GM19035 (cell line): Measurements from ENCODE around the gene KIF1A.

Source experiments
- ATAC-seq: cut with Tn5 transposase; IDR thresholded peaks from one replicate; pipeline ENCODE4 v1.9.1; 2021; ENCODE audit not compliant: unreplicated experiment

Gene KIF1A

GRCh38 chr2:240720686-240721595, 99.1 kb downstream of the KIF1A start:
- ATAC-seq, result no peak

GRCh38 chr2:240719676-240720545, 100.1 kb downstream of the KIF1A start:
- ATAC-seq, result no peak

DNA sequence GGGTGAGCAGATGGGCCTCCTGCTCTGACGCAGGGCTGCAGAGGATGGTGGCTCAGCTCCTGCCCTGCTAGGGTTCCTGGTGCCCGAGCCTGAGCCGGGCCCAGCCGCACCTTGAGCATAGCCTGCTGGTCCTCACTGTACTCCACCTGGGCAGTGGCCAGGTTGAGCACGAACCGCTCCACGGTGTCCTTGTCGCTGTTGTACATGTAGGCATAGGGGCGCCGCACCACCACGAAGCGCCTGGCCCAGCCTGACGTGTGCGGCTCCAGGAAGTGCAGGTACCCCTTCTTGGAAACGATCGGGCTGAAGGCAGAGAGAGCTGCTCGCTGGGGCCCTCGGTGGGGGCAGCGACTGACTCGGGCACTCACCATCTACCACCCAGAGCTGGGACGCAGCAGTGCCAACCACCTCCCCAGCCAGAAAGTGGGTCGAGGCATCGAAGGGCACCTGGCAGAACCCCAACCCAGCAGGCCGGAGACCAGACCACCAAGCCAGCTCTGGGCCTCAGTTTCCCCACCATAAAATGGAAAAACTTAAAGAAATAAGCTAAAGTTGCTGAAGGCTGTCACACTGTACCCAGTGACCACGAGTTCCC, 101.0 kb downstream of the KIF1A start:
- ATAC-seq, result no peak

GRCh38 chr2:240717681-240718581, 102.1 kb downstream of the KIF1A start:
- ATAC-seq, result no peak

GRCh38 chr2:240717181-240717641, 102.8 kb downstream of the KIF1A start:
- ATAC-seq, result no peak

GRCh38 chr2:240716130-240716798, 103.8 kb downstream of the KIF1A start:
- no peak for ATAC-seq

- no peak for ATAC-seq
Observed at GRCh38 chr2:240714747-240715725, 105.0 kb downstream of the KIF1A start.

DNA sequence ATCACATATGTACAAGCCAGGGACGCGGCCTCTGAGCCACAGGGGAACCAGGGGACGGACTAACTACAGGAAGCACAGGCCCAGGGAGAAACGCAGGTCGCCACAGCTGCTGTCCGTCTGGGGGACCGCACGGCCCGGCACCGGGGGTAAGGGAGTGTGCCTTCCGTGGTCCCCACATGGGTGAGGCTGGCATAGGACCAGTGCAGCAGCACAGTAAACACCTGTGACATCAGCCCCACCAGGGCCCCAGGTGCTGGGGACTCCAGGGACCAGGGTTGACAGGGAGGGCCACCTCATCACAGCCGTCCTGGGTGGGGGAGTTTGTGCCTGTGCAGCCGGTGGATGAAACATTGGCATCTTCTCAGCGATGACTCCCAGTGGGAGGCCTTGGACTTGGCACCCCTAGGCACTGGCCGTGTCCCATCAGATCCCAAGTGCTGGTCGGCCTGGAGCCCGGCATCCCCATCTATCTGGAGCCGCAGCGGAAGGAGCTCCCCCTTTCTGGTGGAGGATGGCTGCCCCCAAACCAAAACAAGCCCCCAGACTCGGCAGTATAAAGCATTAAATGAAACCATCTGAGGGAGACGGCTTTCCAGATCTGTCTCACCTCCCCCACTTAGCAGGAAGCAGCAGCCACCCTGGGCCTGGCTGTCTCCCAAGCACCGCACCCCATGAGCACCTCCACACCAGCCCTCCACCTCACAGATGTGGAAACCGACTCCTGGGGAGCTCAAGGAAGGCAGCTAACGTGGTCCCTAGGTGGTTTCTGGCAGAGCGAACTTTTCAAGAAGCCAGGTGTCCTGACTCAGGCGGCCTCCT, 105.9 kb downstream of the KIF1A start:
- no peak for ATAC-seq

DNA sequence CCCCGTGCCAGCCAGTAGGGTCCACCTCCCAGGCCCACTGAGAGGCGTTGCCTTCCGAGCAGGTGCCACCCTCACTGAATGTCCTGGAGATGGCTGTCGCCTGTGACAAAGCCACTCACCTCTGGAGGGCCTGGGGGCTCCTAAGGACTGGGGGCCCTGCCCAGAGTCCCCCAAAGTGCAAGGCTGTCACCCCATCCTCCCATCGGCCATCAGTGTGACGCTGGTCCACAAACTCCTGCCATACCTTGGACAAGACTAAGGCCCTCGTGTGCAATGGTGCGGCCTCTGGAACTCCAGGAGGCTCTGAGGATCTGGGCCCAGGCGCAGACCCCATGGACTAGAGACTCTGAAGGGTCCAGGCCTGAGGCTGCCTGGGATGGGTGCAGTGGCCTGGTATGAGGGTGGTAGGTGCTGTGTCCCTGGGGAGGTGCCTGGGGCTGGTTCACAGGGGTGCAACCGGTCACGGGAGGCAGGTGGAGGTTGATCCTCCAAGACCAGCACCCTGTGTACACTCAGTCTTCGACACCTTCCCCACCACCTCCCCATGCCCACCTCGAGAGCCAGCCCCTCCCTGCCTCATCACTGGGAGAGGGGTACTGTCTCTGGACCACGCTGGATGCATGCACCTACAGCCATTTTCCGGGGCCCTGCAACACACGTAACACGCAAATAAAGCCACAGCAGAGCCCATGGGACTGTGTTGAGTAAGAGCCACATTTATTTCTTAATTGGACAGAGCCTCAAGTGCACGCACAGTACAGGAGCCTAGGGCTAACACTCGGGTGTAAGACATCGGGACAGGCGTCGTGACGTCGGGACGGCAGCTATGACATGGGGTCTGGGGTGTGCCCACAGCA, 106.7 kb downstream of the KIF1A start:
- no peak for ATAC-seq

GRCh38 chr2:240712121-240712520, 107.9 kb downstream of the KIF1A start:
- no peak for ATAC-seq

DNA sequence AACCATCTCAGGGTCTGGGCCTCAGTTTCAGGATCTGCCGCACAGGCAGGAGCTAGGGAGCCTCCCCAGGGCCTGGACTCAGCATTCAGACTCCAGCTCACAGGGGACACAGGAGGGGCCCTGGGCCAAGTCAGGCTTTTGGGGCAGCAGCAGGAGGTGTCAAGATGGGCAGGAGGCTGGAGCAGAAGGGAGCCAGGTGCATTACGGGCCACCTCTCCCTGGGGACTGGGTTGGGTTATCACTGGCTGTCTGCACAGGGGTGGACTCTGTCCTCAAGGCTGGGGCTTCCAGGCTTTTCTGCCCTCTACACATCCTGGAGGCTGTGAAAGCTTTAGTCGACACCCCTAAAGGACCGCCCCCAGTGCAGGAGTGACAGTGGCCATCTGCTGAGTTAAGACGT, 108.3 kb downstream of the KIF1A start:
- no peak for ATAC-seq

DNA sequence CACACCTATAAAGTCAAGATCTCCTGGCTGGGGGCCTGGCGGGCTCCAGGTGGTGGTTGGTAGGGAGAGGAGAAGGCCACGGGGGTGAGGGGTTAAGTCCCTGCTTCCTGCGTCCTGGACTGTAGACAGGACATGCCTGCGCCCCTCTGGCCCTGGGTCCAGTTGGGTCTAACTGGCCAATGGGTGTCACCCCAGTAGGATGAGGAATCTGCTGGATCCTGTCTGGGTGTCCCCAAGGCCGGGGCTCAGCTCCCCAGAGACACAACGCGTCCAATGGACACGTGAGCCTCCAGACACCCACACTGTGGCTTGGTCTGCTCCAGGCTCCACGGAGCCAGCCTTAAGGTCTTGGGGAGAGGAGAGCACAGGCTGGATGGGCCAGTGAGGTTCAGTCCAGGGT, 108.7 kb downstream of the KIF1A start:
- ATAC-seq, result no peak

- ATAC-seq, result no peak
Observed at GRCh38 chr2:240708457-240708856, 111.6 kb downstream of the KIF1A start.

DNA sequence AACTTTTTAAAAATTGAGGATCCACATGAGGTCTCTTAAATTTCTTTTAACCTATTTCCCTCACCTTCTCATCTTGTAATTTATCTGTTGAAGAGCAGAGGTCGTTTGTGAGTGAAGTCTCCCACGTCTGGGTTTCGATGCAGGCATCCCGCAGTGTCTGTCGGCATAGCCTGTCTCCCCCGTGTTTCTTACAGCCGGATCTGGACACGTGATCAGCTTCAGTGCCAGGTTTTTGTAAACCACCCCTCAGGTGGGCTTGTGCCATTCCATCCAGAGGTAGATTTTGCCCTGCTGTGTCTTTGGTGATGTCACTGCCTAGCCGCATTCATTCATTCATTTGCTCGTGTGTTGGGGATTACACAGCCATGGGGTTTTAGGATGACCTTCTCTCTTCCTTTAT, 112.2 kb downstream of the KIF1A start:
- ATAC-seq, result no peak

DNA sequence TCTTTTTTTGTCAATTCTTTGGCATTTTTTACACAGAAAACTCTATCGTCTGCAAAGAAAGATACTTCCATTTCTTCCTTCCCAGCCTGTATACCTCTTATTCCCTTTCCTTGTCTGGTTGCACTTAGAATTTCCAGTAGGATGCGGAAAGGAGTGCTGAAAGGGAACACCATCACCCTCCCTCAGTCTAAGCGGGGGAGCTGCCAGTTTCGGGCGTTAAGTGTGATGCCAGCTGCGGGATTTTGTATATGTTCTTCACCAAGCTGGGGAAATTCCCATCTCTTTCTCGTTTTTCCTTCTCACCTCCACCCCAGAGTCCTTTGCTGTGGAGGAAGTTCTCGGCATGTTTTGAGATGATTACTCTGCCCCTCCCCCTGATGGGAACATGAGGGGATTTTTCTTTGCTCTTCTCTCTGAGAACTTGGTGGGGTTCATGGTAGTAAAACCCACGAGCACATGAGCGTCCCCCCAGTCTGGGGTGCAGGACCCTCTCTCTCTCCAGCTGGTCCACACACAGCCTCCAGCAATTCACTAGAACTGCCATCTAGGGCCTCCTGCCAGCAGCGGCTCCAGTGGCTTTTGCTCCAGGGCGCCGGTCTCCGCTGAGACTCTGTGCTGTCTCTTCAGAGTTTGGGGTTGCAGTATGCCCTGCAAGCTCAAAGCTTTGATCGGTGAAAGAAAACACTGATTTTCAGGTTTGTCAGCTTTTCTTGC, 112.8 kb downstream of the KIF1A start:
- ATAC-seq, result no peak

GRCh38 chr2:240705204-240705791, 114.7 kb downstream of the KIF1A start:
- no peak for ATAC-seq
